Fibroblast of the aortic adventitia (primary cell): ENCODE results near the gene KCNQ4. TPM values are rescaled to one million over a fixed set of nuclear protein-coding genes. Genes with fewer than 3 reads are reported as not detected.

Source experiments
- DNase-seq: peaks from one replicate; pipeline ENCODE4 v3.0.0-alpha.2; 2010; ENCODE audit warnings: low read depth
- H3K4me3 ChIP-seq: 2 replicates; pipeline ENCODE4 v1.5.1; 2011; ENCODE audit warnings: low read depth, mild to moderate bottlenecking, control low read depth, low read length, moderate library complexity
- CTCF ChIP-seq: IDR thresholded peaks from 2 replicates; pipeline ENCODE4 v1.5.1; 2011; ENCODE audit warnings: mild to moderate bottlenecking, low read length, control low read depth, inconsistent platforms; ENCODE audit not compliant: insufficient read depth
- total RNA-seq: library from RNA; depleted of rRNA; stranded (reverse); fragments of >200 nt; gene quantifications from 2 replicates; pipeline ENCODE4 v1.2.3, GENCODE V29; 2012; ENCODE audit warnings: low replicate concordance

The KCNQ4 gene
- total RNA-seq, 1 donor = not detected

GRCh38 chr1:40819101-40819500 lies 35.5 kb downstream of the KCNQ4 start:
- no peak for TF ChIP-seq CTCF
- H3K4me3 ChIP-seq = no peak overlapping the region
- DNase-seq = no peak

- DNase-seq = no peak
- TF ChIP-seq CTCF = no peak
- H3K4me3 ChIP-seq = no peak overlapping the region
These were observed 36.7 kb downstream of the KCNQ4 start for GRCh38 chr1:40820251-40820797.

GRCh38 chr1:40820911-40821693 lies 37.5 kb downstream of the KCNQ4 start:
- no peak for TF ChIP-seq CTCF
- DNase-seq = no peak
- H3K4me3 ChIP-seq = no peak overlapping the region

GRCh38 chr1:40822890-40823289 lies 39.3 kb downstream of the KCNQ4 start:
- no peak for TF ChIP-seq CTCF
- H3K4me3 ChIP-seq = no peak overlapping the region

GRCh38 chr1:40823345-40823744 lies 39.8 kb downstream of the KCNQ4 start:
- H3K4me3 ChIP-seq = no peak overlapping the region
- no peak for TF ChIP-seq CTCF
- DNase-seq = no peak

More at GRCh38 chr1:40822890-40823289, 39.3 kb downstream of the KCNQ4 start:
- DNase-seq = no peak

GRCh38 chr1:40823983-40824382 lies 40.4 kb downstream of the KCNQ4 start:
- DNase-seq = no peak
- no peak overlapping the region for H3K4me3 ChIP-seq
- no peak for TF ChIP-seq CTCF
